HG02678 (cell line): Measurements from ENCODE around the gene DAAM2.

Source experiments
- ATAC-seq: cut with Tn5 transposase; IDR thresholded peaks from one replicate; pipeline ENCODE4 v1.9.1; 2021; ENCODE audit warnings: mild to moderate bottlenecking, moderate library complexity; ENCODE audit not compliant: unreplicated experiment

DAAM2 gene

GRCh38 chr6:39791850-39792539, at the start of gene DAAM2:
Gene DAAM2, plus strand, starts transcription at chr6:39792376. Its CDS starts 63,927 bp downstream, at chr6:39856303.
- ATAC-seq: no peak

- no peak for ATAC-seq
Observed at GRCh38 chr6:39746795-39747194, 45.4 kb upstream of the DAAM2 start.

GRCh38 chr6:39752835-39753724, 39.1 kb upstream of the DAAM2 start:
- ATAC-seq: no peak

GRCh38 chr6:39753725-39754045, 38.5 kb upstream of the DAAM2 start:
- no peak for ATAC-seq

GRCh38 chr6:39754514-39755115, 37.6 kb upstream of the DAAM2 start:
- no peak for ATAC-seq

- no peak for ATAC-seq
Observed at GRCh38 chr6:39755231-39755630, 36.9 kb upstream of the DAAM2 start.

GRCh38 chr6:39756582-39756981, 35.6 kb upstream of the DAAM2 start:
- ATAC-seq: no peak

GRCh38 chr6:39758905-39759605, 33.1 kb upstream of the DAAM2 start:
- no peak for ATAC-seq

- ATAC-seq: no peak
Observed at GRCh38 chr6:39760226-39760952, 31.8 kb upstream of the DAAM2 start.

- no peak for ATAC-seq
Observed at GRCh38 chr6:39765508-39766065, 26.6 kb upstream of the DAAM2 start.

- no peak for ATAC-seq
Observed at GRCh38 chr6:39769012-39769411, 23.2 kb upstream of the DAAM2 start.

- no peak for ATAC-seq
Observed at GRCh38 chr6:39770446-39770845, 21.7 kb upstream of the DAAM2 start.

GRCh38 chr6:39772559-39773273, 19.5 kb upstream of the DAAM2 start:
- ATAC-seq: no peak

GRCh38 chr6:39773782-39774181, 18.4 kb upstream of the DAAM2 start:
- ATAC-seq: no peak

- no peak for ATAC-seq
Observed at GRCh38 chr6:39776581-39776980, 15.6 kb upstream of the DAAM2 start.

- ATAC-seq: no peak
Observed at GRCh38 chr6:39777218-39777617, 15.0 kb upstream of the DAAM2 start.

- no peak for ATAC-seq
Observed at GRCh38 chr6:39777661-39778060, 14.5 kb upstream of the DAAM2 start.

- no peak for ATAC-seq
Observed at GRCh38 chr6:39778581-39779255, 13.5 kb upstream of the DAAM2 start.

- no peak for ATAC-seq
Observed at GRCh38 chr6:39785281-39785680, 6.9 kb upstream of the DAAM2 start.
